Astrocyte (in vitro differentiated cells and primary cell): ENCODE results near the gene C7. TPM values are rescaled to one million over a fixed set of nuclear protein-coding genes. Genes with fewer than 3 reads are reported as not detected.
"Not testable (repeated sequence)": the region's sequence is repeated elsewhere in the genome, so short reads cannot be mapped to it uniquely, and the experiment has no call there.

Experiments used
- DNase-seq: peaks from one replicate; pipeline ENCODE4 v3.0.0-alpha.2; 2010; ENCODE audit warnings: low read depth
- FAIRE-seq: peaks from 2 replicates; lab custom pipeline; 2011; peaks lifted over from hg19 to GRCh38; lab: Jason Lieb, UNC
- H2AFZ ChIP-seq: 2 replicates; pipeline ENCODE4 v1.6.0; 2012; ENCODE audit warnings: low read depth, low read length, inconsistent platforms
- H3K27ac ChIP-seq: 2 replicates; pipeline ENCODE4 v1.5.1; 2011; ENCODE audit warnings: low read depth, low read length, inconsistent platforms
- H3K27me3 ChIP-seq: 2 replicates; pipeline ENCODE4 v1.6.0; 2011; ENCODE audit warnings: low read length, inconsistent platforms; ENCODE audit not compliant: insufficient read depth
- H3K36me3 ChIP-seq: 2 replicates; pipeline ENCODE4 v1.5.1; 2011; ENCODE audit warnings: low read length, inconsistent platforms; ENCODE audit not compliant: insufficient read depth
- H3K4me1 ChIP-seq: 2 replicates; pipeline ENCODE4 v1.5.1; 2011; ENCODE audit warnings: low read length, inconsistent platforms; ENCODE audit not compliant: insufficient read depth
- H3K4me2 ChIP-seq: 2 replicates; pipeline ENCODE4 v1.6.0; 2012; ENCODE audit warnings: low read length, inconsistent platforms
- H3K4me3 ChIP-seq: 2 replicates; pipeline ENCODE4 v1.5.1; 2011; ENCODE audit warnings: low read depth, mild to moderate bottlenecking, low read length, inconsistent platforms; ENCODE audit not compliant: insufficient read depth
- H3K79me2 ChIP-seq: 2 replicates; pipeline ENCODE4 v1.6.0; 2012; ENCODE audit warnings: mild to moderate bottlenecking, low read length, inconsistent platforms; ENCODE audit not compliant: insufficient read depth
- H3K9ac ChIP-seq: 2 replicates; pipeline ENCODE4 v1.6.0; 2012; ENCODE audit warnings: mild to moderate bottlenecking, low read length, inconsistent platforms
- H3K9me3 ChIP-seq: 2 replicates; pipeline ENCODE4 v1.5.1; 2012; ENCODE audit warnings: low read depth, mild to moderate bottlenecking, low read length, inconsistent platforms; ENCODE audit not compliant: insufficient read depth
- H4K20me1 ChIP-seq: 2 replicates; pipeline ENCODE4 v1.6.0; 2012; ENCODE audit warnings: low read length, inconsistent platforms; ENCODE audit not compliant: insufficient read depth
- H3K27ac Mint-ChIP-seq: one replicate; pipeline ENCODE4 v1.8.0; 2021; ENCODE audit warnings: mild to moderate bottlenecking, mixed read lengths; ENCODE audit not compliant: unreplicated experiment
- H3K27me3 Mint-ChIP-seq: one replicate; pipeline ENCODE4 v1.8.0; 2021; ENCODE audit warnings: low read depth, mixed read lengths; ENCODE audit not compliant: unreplicated experiment
- H3K36me3 Mint-ChIP-seq: one replicate; pipeline ENCODE4 v1.8.0; 2021; ENCODE audit warnings: low read depth, mixed read lengths; ENCODE audit not compliant: unreplicated experiment
- H3K4me1 Mint-ChIP-seq: one replicate; pipeline ENCODE4 v1.8.0; 2021; ENCODE audit warnings: low read depth, mixed read lengths; ENCODE audit not compliant: unreplicated experiment
- H3K4me3 Mint-ChIP-seq: one replicate; pipeline ENCODE4 v1.8.0; 2021; ENCODE audit warnings: mild to moderate bottlenecking, moderate library complexity, mixed read lengths; ENCODE audit not compliant: unreplicated experiment
- H3K9me3 Mint-ChIP-seq: one replicate; pipeline ENCODE4 v1.8.0; 2021; ENCODE audit warnings: mild to moderate bottlenecking, mixed read lengths; ENCODE audit not compliant: unreplicated experiment
- EZH2 ChIP-seq: IDR thresholded peaks from 2 replicates; pipeline ENCODE4 v1.6.1; 2012; ENCODE audit warnings: mild to moderate bottlenecking, low read length, inconsistent platforms; ENCODE audit not compliant: insufficient read depth
- total RNA-seq: library from RNA; stranded (reverse); gene quantifications from 2 replicates; pipeline ENCODE4 v1.2.1, GENCODE V29; 2021
- TF ChIP-seq, protein P1 (sequence below): IDR thresholded peaks from 2 replicates; pipeline ENCODE4 v1.5.1; 2011; ENCODE audit warnings: low read depth, mild to moderate bottlenecking, inconsistent platforms, low read length, moderate library complexity; ENCODE audit not compliant: insufficient read depth

Gene C7
- total RNA-seq, 1 donor from 2014 or later, result 0.66 TPM

- H3K4me1 ChIP-seq, result no peaks in the 10 kb centered on the region
- no peak for DNase-seq
- H3K4me3 ChIP-seq, result no peak overlapping the region
- no peaks in the 10 kb centered on the region for H3K79me2 ChIP-seq
- H3K27me3 Mint-ChIP-seq, result no peaks in the 10 kb centered on the region
- peak overlapping the region; percentile 9 for H3K4me2 ChIP-seq
- H3K27ac Mint-ChIP-seq, result no peak overlapping the region
- FAIRE-seq, result no peak
- no peaks in the 10 kb centered on the region for H3K4me1 Mint-ChIP-seq
- TF ChIP-seq EZH2, result no peak
- TF ChIP-seq, protein P1, sequence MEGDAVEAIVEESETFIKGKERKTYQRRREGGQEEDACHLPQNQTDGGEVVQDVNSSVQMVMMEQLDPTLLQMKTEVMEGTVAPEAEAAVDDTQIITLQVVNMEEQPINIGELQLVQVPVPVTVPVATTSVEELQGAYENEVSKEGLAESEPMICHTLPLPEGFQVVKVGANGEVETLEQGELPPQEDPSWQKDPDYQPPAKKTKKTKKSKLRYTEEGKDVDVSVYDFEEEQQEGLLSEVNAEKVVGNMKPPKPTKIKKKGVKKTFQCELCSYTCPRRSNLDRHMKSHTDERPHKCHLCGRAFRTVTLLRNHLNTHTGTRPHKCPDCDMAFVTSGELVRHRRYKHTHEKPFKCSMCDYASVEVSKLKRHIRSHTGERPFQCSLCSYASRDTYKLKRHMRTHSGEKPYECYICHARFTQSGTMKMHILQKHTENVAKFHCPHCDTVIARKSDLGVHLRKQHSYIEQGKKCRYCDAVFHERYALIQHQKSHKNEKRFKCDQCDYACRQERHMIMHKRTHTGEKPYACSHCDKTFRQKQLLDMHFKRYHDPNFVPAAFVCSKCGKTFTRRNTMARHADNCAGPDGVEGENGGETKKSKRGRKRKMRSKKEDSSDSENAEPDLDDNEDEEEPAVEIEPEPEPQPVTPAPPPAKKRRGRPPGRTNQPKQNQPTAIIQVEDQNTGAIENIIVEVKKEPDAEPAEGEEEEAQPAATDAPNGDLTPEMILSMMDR, result no peak
- H2AFZ ChIP-seq, result peak overlapping the region; percentile 38
- H3K9me3 Mint-ChIP-seq, result peaks cover 7% of the 10 kb centered on the region
- no peak overlapping the region for H3K4me3 Mint-ChIP-seq
- H3K9me3 ChIP-seq, result no peaks in the 10 kb centered on the region
- no peaks in the 10 kb centered on the region for H3K36me3 ChIP-seq
- no peaks in the 10 kb centered on the region for H3K27me3 ChIP-seq
- H3K36me3 Mint-ChIP-seq, result no peaks in the 10 kb centered on the region
- no peak overlapping the region for H3K27ac ChIP-seq
- no peak overlapping the region for H3K9ac ChIP-seq
- no peaks in the 10 kb centered on the region for H4K20me1 ChIP-seq
Observed at GRCh38 chr5:41009232-41009631, 99.9 kb downstream of the C7 start.

DNA sequence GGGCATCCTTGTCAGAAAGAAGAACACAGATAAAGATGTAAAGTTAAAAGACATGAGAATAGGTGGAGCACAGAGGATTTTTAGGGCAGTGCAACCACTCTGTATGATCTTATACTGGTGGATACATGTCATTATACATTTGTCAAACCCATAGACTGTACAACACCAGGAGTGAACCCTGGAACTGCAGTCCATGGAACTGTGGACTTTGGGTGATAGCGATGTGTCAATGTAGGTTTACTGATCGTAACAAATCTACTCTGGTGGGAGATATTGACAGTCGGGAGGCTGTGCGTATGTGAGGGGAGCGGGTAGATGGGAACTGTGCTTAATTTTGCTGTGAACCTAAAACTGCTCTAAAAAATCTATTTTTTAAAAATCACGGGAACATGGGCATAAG lies 101.3 kb downstream of the C7 start:
- TF ChIP-seq EZH2, result no peak
- TF ChIP-seq, protein P1, result no peak
- FAIRE-seq (no peak), DNase-seq (no peak)
- Histone ChIP-seq H3K4me2 (no peak overlapping the region), H2AFZ (no peak overlapping the region), H3K4me3 (no peak overlapping the region), H3K27me3 (no peaks in the 10 kb centered on the region), H3K79me2 (no peaks in the 10 kb centered on the region), H4K20me1 (no peaks in the 10 kb centered on the region), H3K36me3 (no peaks in the 10 kb centered on the region), H3K9ac (no peak overlapping the region), H3K4me1 (no peaks in the 10 kb centered on the region), H3K9me3 (no peaks in the 10 kb centered on the region), H3K27ac (no peak overlapping the region)
- Mint-ChIP-seq H3K36me3 (no peaks in the 10 kb centered on the region), H3K27me3 (no peaks in the 10 kb centered on the region), H3K4me3 (no peak overlapping the region), H3K27ac (no peak overlapping the region), H3K4me1 (no peaks in the 10 kb centered on the region), H3K9me3 (peaks cover 5% of the 10 kb centered on the region)

- H3K9me3 ChIP-seq, result no peaks in the 10 kb centered on the region
- no peak overlapping the region for H3K4me3 ChIP-seq
- Mint-ChIP-seq H3K27ac (no peak overlapping the region), H3K4me3 (no peak overlapping the region), H3K27me3 (no peaks in the 10 kb centered on the region), H3K4me1 (no peaks in the 10 kb centered on the region), H3K36me3 (no peaks in the 10 kb centered on the region), H3K9me3 (no peaks in the 10 kb centered on the region)
- H4K20me1 ChIP-seq, result no peaks in the 10 kb centered on the region
- DNase-seq (no peak), FAIRE-seq (no peak)
- TF ChIP-seq EZH2, result no peak
- TF ChIP-seq, protein P1, result no peak
- H3K4me2 ChIP-seq, result no peak overlapping the region
- H3K9ac ChIP-seq, result no peak overlapping the region
- no peak overlapping the region for H2AFZ ChIP-seq
- H3K4me1 ChIP-seq, result no peaks in the 10 kb centered on the region
- no peaks in the 10 kb centered on the region for H3K36me3 ChIP-seq
- H3K27me3 ChIP-seq, result no peaks in the 10 kb centered on the region
- H3K79me2 ChIP-seq, result no peaks in the 10 kb centered on the region
- H3K27ac ChIP-seq, result no peak overlapping the region
Observed at GRCh38 chr5:41012318-41012717, 103.0 kb downstream of the C7 start.

DNA sequence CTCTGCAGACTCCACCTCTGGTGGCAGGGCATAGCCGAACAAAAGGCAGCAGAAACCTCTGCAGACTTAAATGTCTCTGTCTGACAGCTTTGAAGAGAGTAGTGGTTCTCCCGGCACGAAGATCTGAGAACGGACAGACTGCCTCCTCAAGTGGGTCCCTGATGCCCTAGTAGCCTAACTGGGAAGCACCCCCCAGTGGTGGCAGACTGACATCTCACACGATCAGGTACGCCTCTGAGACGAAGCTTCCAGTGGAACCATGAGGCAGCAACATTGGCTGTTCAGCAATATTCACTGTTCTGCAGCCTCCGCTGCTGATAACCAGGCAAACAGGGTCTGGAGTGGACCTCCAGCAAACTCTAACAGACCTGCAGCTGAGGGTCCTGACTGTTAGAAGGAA lies 113.3 kb downstream of the C7 start:
- H3K4me3 Mint-ChIP-seq, FAIRE-seq: not testable (repeated sequence)

More for the DNA sequence above, 113.3 kb downstream of the C7 start:
- H3K9me3 Mint-ChIP-seq, H3K79me2 ChIP-seq, H3K4me3 ChIP-seq, H3K27me3 ChIP-seq, H3K4me1 Mint-ChIP-seq, H3K36me3 ChIP-seq, H3K4me2 ChIP-seq, DNase-seq, H3K27me3 Mint-ChIP-seq, H3K9ac ChIP-seq, H3K36me3 Mint-ChIP-seq, H3K27ac Mint-ChIP-seq, H2AFZ ChIP-seq, H3K27ac ChIP-seq, H4K20me1 ChIP-seq, H3K9me3 ChIP-seq, H3K4me1 ChIP-seq: not testable (repeated sequence)
